Thoracic aorta (tissue), 2 donors: ENCODE data around the gene CACNG7. TPM values are rescaled to one million over a fixed set of nuclear protein-coding genes. Genes with fewer than 3 reads are reported as not detected.

Source experiments
- ATAC-seq: fragments of 150-250 bp; one replicate; pipeline ENCODE4 v1.8.0; 2017; ENCODE audit warnings: low read depth; ENCODE audit not compliant: insufficient number of reproducible peaks, low FRiP score
- DNase-seq: peaks from one replicate; pipeline ENCODE4 v3.0.0-alpha.2; 2020; ENCODE audit warnings: low spot score
- H3K27ac ChIP-seq, 2 donors: fragments of 200-600 bp; sonication (generic); 1 replicate in 1 of 2; 2 replicates in 1 of 2; pipeline ENCODE4 v1.5.1; 2016; ENCODE audit warnings: mild to moderate bottlenecking in 2 of 2, moderate library complexity in 2 of 2
- H3K27me3 ChIP-seq: fragments of 200-600 bp; sonication (generic); replicated peaks from 2 replicates; pipeline ENCODE4 v1.6.0; 2016; ENCODE audit warnings: mild to moderate bottlenecking; ENCODE audit not compliant: insufficient read depth
- H3K36me3 ChIP-seq: fragments of 200-600 bp; sonication (generic); one replicate; pipeline ENCODE4 v1.5.1; 2016
- H3K4me1 ChIP-seq, 2 donors: fragments of 200-600 bp; sonication (generic); 1 replicate in 1 of 2; 2 replicates in 1 of 2; pipeline versions ENCODE4 v1.5.1 to v1.6.0; 2016; ENCODE audit warnings: low read depth in 2 of 2, mild to moderate bottlenecking in 1 of 2; ENCODE audit not compliant: control insufficient read depth in 1 of 2
- H3K4me3 ChIP-seq: fragments of 200-600 bp; sonication (generic); 2 replicates; pipeline ENCODE4 v1.5.1; 2016; ENCODE audit warnings: mild to moderate bottlenecking
- H3K9me3 ChIP-seq: fragments of 200-600 bp; sonication (generic); 2 replicates; pipeline ENCODE4 v1.5.1; 2016
- CTCF ChIP-seq: fragments of 200-600 bp; sonication (generic); IDR thresholded peaks from one replicate; pipeline ENCODE4 v1.5.1; 2019; ENCODE audit warnings: antibody characterized with exemption
- total RNA-seq, 2 donors: library from RNA; depleted of rRNA; stranded (reverse); fragments of >200 nt; gene quantifications; one replicate each; pipeline versions ENCODE4 v1.1.0 to v1.2.3, GENCODE V29; 2016

Gene CACNG7
- total RNA-seq, 2 donors from 2014 or later, result not detected

- no peak overlapping the region for H3K27ac ChIP-seq
- no peaks in the 10 kb centered on the region for H3K36me3 ChIP-seq
- DNase-seq, result no peak
- no peak overlapping the region for H3K4me3 ChIP-seq
- H3K27me3 ChIP-seq, result no peaks in the 10 kb centered on the region
- H3K9me3 ChIP-seq, result no peaks in the 10 kb centered on the region
- no peaks in the 10 kb centered on the region for H3K4me1 ChIP-seq
- no peak for ATAC-seq
- TF ChIP-seq CTCF, result no peak
Observed at GRCh38 chr19:53957448-53958167, 48.5 kb downstream of the CACNG7 start.

- no peak for ATAC-seq
- Histone ChIP-seq H3K4me1 (no peaks in the 10 kb centered on the region), H3K4me3 (no peak overlapping the region), H3K9me3 (no peaks in the 10 kb centered on the region), H3K36me3 (no peaks in the 10 kb centered on the region), H3K27ac (no peak overlapping the region), H3K27me3 (no peaks in the 10 kb centered on the region)
- TF ChIP-seq CTCF, result no peak
- DNase-seq, result no peak
Observed at GRCh38 chr19:53958168-53958571, 49.1 kb downstream of the CACNG7 start.

- no peak for DNase-seq
- no peak for TF ChIP-seq CTCF
- H3K27ac ChIP-seq, result no peak overlapping the region
- no peak overlapping the region for H3K4me3 ChIP-seq
- no peaks in the 10 kb centered on the region for H3K4me1 ChIP-seq
- H3K36me3 ChIP-seq, result no peaks in the 10 kb centered on the region
- no peak for ATAC-seq
- no peaks in the 10 kb centered on the region for H3K27me3 ChIP-seq
- no peaks in the 10 kb centered on the region for H3K9me3 ChIP-seq
Observed at GRCh38 chr19:53958823-53959757, 50.0 kb downstream of the CACNG7 start.

GRCh38 chr19:53960187-53960586 is 51.1 kb downstream of the CACNG7 start:
- Histone ChIP-seq H3K9me3 (no peaks in the 10 kb centered on the region), H3K27me3 (no peaks in the 10 kb centered on the region), H3K27ac (no peak overlapping the region), H3K36me3 (no peaks in the 10 kb centered on the region), H3K4me1 (no peaks in the 10 kb centered on the region), H3K4me3 (no peak overlapping the region)
- ATAC-seq (no peak), DNase-seq (no peak)
- TF ChIP-seq CTCF, result no peak

- DNase-seq (no peak), ATAC-seq (no peak)
- Histone ChIP-seq H3K27me3 (no peaks in the 10 kb centered on the region), H3K27ac (no peak overlapping the region), H3K4me3 (no peak overlapping the region), H3K9me3 (no peaks in the 10 kb centered on the region), H3K4me1 (no peaks in the 10 kb centered on the region), H3K36me3 (no peaks in the 10 kb centered on the region)
- no peak for TF ChIP-seq CTCF
Observed at GRCh38 chr19:53960886-53961285, 51.8 kb downstream of the CACNG7 start.
